Mesothelial cell of epicardium (in vitro differentiated cells): ENCODE measurements around the gene ABCA6. TPM values are rescaled to one million over a fixed set of nuclear protein-coding genes. Genes with fewer than 3 reads are reported as not detected.
"Not testable (repeated sequence)": the region's sequence is repeated elsewhere in the genome, so short reads cannot be mapped to it uniquely, and the experiment has no call there.

Source experiments
- DNase-seq, 2 experiments: peaks; one replicate each; pipeline ENCODE4 v3.0.0; 2021; ENCODE audit warnings: low spot score in 2 of 2; ENCODE audit not compliant: unreplicated experiment in 2 of 2
- H3K27ac Mint-ChIP-seq: 2 replicates; pipeline ENCODE4 v1.8.0; 2021; ENCODE audit warnings: mixed read lengths
- H3K27me3 Mint-ChIP-seq: 2 replicates; pipeline ENCODE4 v1.8.0; 2021; ENCODE audit warnings: low read depth, mixed read lengths
- H3K36me3 Mint-ChIP-seq: 2 replicates; pipeline ENCODE4 v1.8.0; 2021; ENCODE audit warnings: mixed read lengths
- H3K4me1 Mint-ChIP-seq: 2 replicates; pipeline ENCODE4 v1.8.0; 2021; ENCODE audit warnings: mixed read lengths
- H3K4me3 Mint-ChIP-seq: 2 replicates; pipeline ENCODE4 v1.8.0; 2021; ENCODE audit warnings: mild to moderate bottlenecking, moderate library complexity, mixed read lengths
- H3K9me3 Mint-ChIP-seq: 2 replicates; pipeline ENCODE4 v1.8.0; 2021; ENCODE audit warnings: mixed read lengths
- total RNA-seq: library from RNA; stranded (reverse); gene quantifications from 3 replicates; pipeline ENCODE4 v1.2.1, GENCODE V29; 2021
- TF ChIP-seq, protein P1 (sequence below): fragments of 200-600 bp; sonication (generic); IDR thresholded peaks from one replicate; pipeline ENCODE4 v1.5.0; 2021; ENCODE audit warnings: antibody characterized with exemption; ENCODE audit not compliant: unreplicated experiment

ABCA6 gene
- total RNA-seq, 1 donor from 2014 or later, result 0.42 TPM

DNA sequence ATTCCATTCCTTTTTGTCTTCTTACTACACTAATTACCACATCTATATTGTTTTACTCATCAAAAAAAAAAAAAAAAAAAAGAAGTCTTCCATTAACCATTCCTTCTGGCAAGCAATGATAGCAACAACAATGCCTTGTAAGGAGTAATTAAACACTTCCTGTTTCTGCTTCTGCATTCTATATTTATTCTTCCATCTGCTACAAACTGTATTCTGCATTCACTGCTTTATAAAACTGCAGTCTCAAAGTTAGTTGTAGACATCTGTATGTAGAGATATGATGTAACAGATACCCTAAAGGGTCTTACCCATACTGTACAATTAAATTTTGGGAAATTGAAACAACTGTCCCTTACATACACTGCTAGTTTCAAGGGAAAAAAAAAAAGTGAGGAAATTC, 28.7 kb upstream of the ABCA6 start:
- H3K27ac Mint-ChIP-seq, result no peak overlapping the region
- DNase-seq, result no peak
- peaks cover 12% of the 10 kb centered on the region for H3K9me3 Mint-ChIP-seq
- H3K4me3 Mint-ChIP-seq, result no peak overlapping the region
- H3K27me3 Mint-ChIP-seq, result peaks cover 19% of the 10 kb centered on the region
- TF ChIP-seq, protein P1, sequence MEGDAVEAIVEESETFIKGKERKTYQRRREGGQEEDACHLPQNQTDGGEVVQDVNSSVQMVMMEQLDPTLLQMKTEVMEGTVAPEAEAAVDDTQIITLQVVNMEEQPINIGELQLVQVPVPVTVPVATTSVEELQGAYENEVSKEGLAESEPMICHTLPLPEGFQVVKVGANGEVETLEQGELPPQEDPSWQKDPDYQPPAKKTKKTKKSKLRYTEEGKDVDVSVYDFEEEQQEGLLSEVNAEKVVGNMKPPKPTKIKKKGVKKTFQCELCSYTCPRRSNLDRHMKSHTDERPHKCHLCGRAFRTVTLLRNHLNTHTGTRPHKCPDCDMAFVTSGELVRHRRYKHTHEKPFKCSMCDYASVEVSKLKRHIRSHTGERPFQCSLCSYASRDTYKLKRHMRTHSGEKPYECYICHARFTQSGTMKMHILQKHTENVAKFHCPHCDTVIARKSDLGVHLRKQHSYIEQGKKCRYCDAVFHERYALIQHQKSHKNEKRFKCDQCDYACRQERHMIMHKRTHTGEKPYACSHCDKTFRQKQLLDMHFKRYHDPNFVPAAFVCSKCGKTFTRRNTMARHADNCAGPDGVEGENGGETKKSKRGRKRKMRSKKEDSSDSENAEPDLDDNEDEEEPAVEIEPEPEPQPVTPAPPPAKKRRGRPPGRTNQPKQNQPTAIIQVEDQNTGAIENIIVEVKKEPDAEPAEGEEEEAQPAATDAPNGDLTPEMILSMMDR, result no peak
- no peaks in the 10 kb centered on the region for H3K36me3 Mint-ChIP-seq
- no peaks in the 10 kb centered on the region for H3K4me1 Mint-ChIP-seq

DNA sequence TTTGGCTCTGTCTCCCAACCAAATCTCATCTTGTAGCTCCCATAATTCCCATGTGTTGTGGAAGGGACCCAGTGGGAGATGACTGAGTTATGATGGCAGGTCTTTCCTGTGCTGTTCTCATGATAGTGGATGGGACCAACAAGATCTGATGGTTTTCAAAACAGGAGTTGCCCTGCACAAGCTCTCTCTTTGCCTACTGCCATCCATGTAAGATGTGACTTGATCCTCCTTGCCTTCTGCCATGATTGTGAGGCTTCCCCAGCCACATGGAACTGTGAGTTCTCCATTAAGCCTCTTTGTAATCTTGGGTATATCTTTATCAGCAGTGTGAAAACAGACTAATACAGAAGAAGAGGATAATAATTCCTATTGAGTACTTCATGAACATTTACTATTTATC, 26.9 kb upstream of the ABCA6 start:
- H3K4me3 Mint-ChIP-seq, H3K36me3 Mint-ChIP-seq, H3K4me1 Mint-ChIP-seq, H3K27ac Mint-ChIP-seq, DNase-seq: not testable (repeated sequence)
- H3K9me3 Mint-ChIP-seq, result peaks cover 12% of the 10 kb centered on the region
- H3K27me3 Mint-ChIP-seq, result peaks cover 23% of the 10 kb centered on the region

DNA sequence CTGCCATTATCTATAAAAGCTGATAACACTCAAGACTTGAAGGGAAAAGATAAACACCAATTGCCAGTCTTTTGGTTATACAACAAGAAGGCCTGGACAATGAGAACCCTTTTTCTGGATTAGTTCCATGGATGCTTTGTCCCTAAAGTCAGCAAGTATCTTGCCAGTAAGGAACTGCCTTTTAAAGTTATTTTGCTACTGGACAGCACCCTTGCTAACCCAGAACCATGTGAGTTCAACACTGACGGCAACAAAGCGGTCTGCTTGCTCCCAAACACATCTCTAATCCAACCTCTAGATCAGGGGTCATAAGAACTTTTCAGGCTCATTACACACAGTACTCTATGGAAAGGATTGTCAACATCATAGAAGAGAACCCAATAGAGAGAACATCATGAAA, 25.3 kb upstream of the ABCA6 start:
- Mint-ChIP-seq H3K9me3 (peaks cover 12% of the 10 kb centered on the region), H3K27ac (no peak overlapping the region), H3K36me3 (no peaks in the 10 kb centered on the region), H3K4me1 (no peaks in the 10 kb centered on the region), H3K4me3 (no peak overlapping the region), H3K27me3 (peaks cover 31% of the 10 kb centered on the region)
- no peak for DNase-seq
- TF ChIP-seq, protein P1, result no peak

DNA sequence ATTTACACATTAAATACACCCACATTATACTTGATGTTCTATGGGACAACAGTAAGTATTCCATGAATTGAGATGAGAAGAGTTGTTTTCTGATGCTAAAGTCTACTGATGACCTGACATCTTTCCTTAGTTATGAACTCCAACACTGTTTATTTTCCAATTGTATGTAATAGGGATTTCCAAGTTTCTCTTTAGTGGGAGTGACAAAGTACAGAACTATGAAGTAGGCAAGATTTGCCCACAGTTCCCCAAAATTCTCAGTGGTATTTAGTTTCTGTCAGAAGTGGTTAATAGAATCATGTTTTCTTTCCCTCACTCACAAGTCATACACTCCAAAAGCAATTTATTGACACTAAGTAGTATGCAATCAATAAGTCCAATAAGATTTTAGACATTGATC, 22.5 kb upstream of the ABCA6 start:
- Mint-ChIP-seq H3K4me3 (no peak overlapping the region), H3K36me3 (no peaks in the 10 kb centered on the region), H3K9me3 (peaks cover 8% of the 10 kb centered on the region), H3K27ac (no peak overlapping the region), H3K4me1 (no peaks in the 10 kb centered on the region), H3K27me3 (peaks cover 35% of the 10 kb centered on the region)
- TF ChIP-seq, protein P1, result no peak
- DNase-seq, result no peak

DNA sequence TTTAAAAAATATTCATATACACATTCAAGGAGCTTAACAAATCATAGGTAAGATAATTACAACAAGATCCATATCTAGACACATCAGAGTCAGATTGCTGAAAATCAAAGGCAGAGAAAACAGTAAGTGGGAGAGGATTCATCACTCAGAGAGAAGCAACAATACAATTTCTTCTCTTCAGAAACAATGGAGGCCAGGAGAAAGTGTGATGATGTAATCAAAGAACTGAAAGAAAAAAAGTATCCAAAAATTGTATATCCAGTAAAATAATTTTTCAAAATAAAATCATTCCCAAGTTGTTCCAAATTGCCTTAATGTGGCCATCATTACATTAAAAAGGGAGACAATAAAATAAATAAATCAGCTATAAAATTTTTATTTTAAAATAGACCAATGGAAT, 17.7 kb upstream of the ABCA6 start:
- H3K4me3 Mint-ChIP-seq, result no peak overlapping the region
- TF ChIP-seq, protein P1, result no peak
- DNase-seq, result no peak
- no peak overlapping the region for H3K27ac Mint-ChIP-seq
- H3K27me3 Mint-ChIP-seq, result peaks cover 33% of the 10 kb centered on the region
- no peaks in the 10 kb centered on the region for H3K36me3 Mint-ChIP-seq
- no peaks in the 10 kb centered on the region for H3K9me3 Mint-ChIP-seq
- H3K4me1 Mint-ChIP-seq, result no peaks in the 10 kb centered on the region

DNA sequence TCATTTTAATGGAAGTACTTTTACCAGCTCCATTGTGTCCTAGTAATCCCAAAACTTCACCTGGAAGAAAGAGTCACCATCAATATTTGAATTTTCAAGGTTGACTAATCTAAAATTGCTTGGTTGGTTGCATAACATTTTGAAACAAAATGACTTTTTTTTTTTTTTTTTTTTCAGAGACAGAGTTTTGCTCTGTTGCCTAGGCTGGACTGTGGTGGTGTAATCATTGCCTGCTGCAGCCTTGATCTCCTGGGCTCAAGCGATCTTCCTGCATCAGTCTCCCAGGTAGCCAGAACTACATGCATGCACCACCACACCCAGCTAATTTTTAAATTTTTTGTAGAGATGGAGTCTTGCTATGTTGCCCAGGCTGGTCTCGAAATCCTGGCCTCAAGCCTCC, 12.6 kb upstream of the ABCA6 start:
- peaks cover 38% of the 10 kb centered on the region for H3K27me3 Mint-ChIP-seq
- peaks cover 4% of the 10 kb centered on the region for H3K9me3 Mint-ChIP-seq
- no peaks in the 10 kb centered on the region for H3K4me1 Mint-ChIP-seq
- no peak overlapping the region for H3K4me3 Mint-ChIP-seq
- DNase-seq, result no peak
- no peak overlapping the region for H3K27ac Mint-ChIP-seq
- H3K36me3 Mint-ChIP-seq, result no peaks in the 10 kb centered on the region
- TF ChIP-seq, protein P1, result no peak
